HG02970 (cell line): ENCODE measurements around the gene IL6R.
"Not testable (repeated sequence)": the region's sequence is repeated elsewhere in the genome, so short reads cannot be mapped to it uniquely, and the experiment has no call there.

Experiments used
- ATAC-seq: cut with Tn5 transposase; IDR thresholded peaks from one replicate; pipeline ENCODE4 v1.9.1; 2021; ENCODE audit warnings: mild to moderate bottlenecking, moderate library complexity, moderate number of reproducible peaks; ENCODE audit not compliant: unreplicated experiment, low FRiP score

Gene IL6R

DNA sequence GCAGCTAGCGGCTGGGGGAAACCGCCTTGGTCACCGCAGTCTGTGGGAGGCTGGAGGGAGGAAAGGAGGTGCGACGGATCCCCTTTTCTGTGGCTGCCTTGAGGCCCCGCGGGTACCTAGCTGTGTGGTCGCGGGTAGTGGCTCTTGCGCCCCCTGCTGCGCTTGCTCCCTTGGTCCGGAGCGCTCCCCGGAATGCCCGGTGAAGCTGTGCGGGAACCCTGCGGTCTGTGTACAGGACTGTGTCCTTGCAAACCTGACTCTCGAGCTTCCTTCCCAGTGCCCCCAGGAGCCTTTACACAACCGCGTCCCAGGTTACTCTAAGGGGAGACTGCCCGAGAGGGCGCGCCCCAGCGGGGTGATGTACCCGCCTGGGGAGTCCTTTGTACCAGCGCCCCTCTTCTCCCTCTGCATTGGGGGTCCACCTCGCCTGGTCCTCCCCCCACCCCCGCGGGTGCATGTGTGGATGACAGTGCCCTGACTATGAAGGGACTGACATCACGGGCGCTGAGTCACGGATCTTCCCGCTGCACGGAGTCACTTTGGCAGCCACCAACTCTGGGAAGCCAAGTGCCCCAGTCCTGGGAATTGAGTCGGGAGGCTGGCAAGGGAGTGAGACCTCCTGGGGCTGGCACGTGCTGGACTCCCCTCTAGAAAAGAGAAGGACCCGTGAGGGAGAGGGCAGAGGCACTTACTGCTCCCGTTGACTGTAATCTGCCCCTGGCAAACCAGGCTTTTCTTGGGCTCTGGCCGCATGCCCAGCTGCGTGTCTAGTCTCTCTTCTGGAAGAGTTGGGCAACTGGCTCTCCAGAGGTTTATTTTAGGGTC, 816 bp downstream of the IL6R start:
- ATAC-seq, result peak; percentile 12

DNA sequence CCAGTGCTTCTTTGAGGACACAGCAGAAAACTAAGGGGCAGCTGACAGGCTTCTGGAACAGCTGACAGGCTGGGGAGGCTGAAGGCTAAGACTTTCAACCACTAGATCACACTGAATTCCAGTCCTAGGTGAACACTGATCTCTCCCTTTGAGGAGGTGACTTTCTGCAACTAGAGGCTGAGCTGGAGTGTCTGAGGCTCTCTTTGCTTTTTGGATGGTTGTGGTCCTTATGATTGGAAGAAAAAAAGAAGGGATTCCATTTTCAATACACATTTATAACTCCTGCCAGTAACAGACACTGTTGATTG, 1.4 kb downstream of the IL6R start:
- no peak for ATAC-seq

DNA sequence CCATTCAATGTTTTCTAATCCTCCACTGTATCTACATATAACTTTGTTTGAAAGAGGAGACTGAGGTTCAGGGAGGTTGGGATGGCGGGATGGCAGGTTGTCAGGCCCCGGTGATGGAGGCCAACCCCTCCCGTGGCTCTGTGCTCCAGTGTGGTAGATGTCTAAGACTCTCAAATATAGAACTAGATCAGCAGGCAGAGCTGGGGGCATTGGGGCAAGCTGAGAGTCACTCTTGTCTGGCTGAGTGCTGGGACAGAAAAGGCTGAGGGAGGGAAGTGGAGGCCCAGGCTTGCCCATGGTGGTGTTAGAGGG, 1.7 kb downstream of the IL6R start:
- no peak for ATAC-seq

DNA sequence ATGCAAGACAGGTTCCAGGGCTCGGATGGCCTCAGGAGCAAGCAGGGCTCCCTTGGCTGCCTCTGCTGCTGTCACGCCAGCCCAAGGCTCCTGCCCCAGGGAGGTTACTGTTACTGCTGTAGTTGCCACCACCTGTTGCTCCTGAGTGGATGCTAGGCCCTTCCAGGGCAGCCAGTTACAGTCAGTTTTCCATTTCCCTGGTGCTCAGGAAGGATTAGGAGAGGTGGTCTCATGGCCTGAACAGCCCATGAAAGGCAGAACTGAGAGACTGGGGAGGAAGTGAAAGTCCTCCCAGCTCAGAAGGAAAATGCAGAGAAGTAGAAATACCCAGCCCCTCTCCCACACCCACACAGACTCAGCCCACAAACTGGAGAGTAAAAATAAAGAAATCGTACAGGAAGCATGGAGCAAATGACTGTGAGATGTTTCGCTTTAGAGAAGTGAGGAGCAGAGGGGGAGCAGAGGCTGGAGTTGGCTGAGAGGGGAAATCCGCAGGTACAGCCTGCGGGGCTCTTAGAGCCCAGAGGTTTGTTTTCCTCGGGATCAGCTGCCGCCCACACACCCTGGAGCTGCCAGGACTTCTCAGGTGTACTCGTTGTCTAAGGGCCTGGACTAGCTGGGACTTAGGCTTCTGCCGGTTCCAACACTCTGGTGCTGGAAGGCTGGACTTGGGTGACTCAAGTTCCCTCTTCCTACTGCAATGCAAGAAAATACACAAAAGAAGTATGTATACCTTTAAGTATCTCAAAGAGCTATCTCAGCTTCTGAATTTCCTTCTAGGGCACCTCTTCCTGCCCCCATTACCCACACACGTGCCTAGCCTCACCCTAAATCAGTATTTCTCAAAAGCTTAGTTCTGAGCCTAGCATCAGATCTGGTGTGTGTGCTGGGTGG, 2.3 kb downstream of the IL6R start:
- no peak for ATAC-seq

DNA sequence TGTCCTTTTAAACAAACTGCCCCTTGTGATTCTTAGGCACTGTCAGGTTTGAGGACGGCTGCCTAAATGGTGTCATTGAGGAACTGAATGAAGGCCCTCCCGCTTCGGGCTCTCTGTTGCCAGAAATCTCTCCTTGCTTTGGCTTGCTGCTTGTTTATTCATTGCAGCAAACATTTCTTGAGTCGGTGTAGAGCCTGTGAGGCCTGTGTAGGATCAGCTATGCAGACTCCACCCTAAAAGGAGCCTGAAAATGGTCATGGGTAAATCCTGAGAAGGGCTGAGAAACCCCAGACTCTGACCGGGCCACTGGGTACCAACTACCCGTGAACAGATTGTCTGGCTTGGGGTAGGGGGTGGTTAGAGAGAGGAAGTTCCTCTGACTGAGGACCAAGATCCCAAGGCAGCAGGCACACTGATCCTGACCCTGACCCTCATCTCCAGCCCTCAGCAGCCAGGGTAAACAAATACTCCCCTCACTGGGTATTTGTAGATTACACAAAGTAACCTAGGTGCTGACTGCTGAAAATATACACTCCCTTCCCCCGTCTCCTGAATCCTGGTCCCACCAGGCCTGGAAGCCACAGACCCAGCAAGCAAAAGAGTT, 3.1 kb downstream of the IL6R start:
- ATAC-seq, result no peak

DNA sequence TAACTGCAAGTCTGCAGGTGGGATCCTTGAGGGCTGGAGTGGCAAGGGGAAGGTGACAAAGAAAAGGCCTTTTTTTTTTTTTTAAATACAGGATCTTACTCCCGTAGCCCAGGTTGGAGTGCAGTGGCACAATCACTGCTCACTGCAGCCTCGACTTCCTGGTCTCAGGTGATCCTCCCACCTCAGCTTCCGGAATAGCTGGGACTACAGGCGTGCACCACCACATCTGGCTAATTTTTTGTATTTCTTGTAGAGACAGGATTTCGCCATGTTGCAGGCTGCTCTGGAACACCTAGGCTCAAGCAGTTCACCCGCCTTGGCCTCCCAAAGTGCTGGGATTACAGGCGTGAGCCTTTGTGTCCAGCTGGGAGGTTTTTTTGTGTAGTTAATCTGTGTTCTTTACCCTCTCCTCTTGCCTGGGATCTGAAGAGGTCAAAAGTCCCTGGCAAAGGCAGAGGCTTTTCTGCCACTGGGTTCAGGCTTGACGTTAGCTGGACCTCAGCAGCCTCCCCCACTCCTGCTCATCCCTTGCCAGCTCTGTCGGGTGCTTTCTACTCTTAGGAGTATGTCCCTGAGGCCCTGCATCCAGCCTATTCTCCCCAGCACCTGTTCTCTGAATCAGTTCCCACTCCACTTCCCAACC, 5.2 kb downstream of the IL6R start:
- ATAC-seq, result no peak

DNA sequence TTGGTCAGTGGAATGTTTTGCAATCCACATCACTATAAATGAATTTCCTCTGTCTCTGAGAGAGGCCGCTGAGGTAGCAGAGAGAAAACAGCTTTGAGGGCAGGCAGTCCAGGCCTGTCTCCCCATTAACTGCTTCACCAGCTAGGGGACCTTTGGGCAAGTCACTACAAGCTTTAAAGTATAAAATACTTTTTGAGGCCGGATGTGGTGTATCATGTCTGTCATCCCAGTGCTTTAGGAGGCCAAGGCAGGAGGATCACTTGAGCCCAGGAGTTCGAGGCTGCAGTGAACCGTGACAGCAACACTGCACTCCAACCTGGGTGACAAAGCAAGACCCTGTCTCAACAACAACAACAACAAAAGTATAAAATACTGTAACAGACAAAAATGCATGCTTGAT, 6.4 kb downstream of the IL6R start:
- no peak for ATAC-seq

DNA sequence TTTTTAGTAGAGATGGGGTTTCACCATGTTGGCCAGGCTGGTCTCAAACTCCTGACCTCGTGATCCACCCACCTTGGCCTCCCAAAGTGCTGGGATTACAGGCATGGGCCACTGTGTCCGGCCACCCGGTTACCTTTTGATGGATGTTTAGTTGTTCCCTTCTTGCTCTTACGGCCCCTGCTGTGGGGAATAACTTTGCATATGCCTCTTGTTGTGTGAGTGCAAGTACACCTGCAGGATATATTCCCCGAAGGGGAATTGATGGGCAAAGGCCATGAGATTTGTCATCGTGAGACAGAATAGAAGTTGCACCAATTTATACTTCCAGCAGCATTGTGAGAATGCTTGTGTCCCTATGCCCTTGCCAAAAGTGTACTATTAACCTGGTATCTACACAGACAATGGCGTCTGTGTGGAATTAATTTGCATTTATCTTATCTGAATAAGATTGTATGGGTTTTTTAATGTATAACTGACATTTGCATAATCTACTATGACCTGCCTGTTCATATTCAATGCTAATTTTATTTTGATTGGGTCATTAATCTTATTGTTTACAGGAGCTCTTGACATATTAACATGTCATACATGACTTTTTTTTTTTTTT, 8.1 kb downstream of the IL6R start:
- ATAC-seq, result no peak

DNA sequence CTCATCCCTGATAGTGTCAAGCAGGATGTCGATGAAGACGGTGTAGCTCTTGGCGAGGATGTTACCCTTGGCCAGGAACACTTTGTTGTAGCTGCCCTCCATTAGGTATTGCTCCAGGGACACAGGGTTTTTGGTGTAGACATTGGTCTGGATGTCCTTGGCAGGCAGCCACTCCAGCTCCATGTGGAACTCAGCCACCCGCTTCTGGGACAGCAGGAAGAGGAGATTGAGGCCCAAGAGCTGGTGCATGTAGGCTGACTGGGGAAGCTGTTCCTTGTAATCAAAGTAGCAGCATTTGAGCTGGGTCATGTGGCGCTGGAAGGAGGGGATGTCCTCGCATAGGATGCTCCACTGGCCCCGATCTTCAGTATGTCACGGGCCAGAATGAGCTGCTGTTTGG, 9.5 kb downstream of the IL6R start:
- no peak for ATAC-seq

DNA sequence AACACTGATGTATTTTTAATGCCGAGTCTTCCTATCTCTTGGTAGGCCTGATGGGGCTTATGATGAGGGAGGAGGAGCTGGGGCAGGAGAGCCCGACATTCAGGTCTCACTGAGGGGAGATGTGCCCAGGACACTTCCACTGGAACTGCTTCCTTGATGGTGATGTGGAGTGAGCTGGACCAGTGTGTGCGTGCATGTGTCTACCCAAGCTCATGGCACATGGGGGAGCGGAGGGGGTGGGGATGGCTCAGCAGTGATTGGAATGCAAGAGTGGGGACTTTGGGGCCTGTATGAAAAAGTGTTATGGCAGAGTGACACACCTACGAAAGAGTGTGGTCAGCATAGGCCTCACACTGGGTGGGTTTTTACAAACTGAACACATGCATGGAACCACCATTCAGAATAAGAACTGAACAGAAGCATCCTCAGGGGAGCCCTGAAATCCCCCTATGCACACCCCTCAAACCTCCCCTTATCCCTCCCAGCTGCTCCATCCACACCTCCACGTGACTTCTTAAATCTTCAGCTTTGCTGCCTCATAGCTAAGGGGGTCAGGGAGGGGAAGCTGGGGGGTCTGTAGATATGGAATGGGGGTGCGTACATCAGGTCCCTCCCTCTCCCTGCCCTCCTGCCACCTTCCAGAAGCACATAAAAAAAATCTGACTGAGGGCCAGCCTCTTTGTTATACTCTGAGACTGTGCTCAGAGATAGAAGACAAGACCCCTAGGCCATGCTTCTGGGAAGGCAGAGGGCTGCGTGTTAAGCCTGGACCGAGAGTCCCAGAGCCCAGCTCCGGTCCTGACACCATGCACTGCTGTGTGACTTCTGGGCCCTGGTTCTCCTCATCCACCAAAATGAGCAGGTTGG, 11.6 kb downstream of the IL6R start:
- no peak for ATAC-seq

DNA sequence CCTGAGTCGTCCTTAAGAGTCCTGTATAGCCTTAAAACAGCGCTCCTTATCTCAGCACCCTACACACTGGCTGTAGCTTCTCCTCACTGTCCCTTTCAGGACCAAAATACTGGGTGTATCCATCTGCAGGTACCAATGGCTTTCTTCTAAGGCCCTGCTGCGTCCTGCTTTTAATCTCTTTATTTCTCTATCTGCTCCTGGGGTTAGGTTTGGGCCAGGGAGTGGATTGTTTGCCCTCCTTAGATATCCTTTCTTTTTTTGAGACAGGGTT, 12.1 kb downstream of the IL6R start:
- ATAC-seq, result no peak

DNA sequence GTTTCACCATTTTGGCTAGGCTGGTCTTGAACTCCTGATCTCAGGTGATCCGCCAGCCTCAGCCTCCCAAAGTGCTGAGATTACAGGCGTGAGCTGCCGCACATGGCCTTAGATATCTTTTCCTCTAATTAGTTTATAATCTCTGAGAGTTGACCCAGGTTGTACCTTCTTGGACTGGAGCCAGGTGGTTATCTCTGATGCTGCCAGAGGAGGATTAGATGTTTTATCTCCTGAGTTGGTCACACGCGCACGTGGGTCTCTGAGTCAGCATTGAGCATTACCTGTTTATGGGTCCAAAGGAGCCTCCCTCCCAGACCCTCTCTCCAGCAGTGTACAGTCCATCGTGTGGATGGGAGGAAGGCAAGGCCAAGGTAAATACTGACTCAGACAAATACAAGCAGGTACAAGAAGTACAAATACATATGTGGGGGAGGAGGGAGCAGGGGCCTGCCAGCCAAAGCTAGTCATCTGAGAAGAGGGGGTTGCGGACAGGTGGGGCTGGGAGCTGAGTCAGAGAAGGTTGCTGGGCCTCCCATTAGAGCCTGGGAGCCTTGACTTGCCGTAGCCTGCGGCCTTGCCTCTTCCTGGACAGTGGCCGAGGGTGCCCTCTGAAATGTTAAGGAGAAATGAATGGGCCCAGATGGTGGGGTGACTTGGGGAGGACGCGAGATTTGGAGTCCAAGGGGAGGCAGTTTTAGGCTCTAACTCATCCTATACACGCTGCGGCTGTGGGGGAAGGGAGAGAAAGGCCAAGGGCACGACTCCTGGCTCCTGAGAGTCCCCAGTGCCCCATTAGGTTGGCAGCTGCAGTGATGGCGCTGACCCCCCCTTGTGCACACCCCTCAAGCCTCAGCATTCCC, 13.1 kb downstream of the IL6R start:
- no peak for ATAC-seq

DNA sequence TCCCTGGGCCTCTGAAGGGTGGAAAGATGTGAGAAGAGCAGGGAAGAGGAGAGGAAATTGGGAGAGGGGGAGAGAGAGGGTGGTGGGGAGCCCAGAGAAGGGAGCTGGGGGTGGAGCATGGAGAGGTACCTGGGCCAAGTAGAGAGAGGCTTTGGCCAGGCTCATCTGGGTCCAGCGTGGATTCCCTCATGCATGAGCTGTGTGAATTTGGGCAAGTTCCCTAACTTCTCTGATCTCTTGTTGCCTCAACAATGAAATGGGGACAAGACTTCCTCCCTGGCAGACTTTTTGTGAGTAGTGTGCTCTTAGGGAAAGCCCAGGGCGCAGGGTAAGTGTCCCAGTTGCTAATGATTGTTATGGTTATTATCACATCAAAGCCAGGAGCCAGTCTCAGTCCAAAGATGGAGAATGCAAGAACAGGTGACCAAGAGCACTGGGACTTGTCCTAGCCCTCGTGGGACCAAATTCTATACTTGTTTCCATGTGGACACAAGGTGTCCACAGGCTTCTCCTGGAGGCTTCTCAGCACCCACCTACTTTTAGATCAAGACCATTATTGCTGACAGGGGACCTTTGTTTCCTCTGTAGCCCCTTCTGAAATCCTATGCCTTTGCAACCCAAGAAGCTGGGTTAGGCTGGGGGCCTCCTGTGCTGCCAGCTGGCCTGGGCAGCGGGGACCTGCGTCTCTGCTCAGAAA, 13.9 kb downstream of the IL6R start:
- ATAC-seq, result no peak

DNA sequence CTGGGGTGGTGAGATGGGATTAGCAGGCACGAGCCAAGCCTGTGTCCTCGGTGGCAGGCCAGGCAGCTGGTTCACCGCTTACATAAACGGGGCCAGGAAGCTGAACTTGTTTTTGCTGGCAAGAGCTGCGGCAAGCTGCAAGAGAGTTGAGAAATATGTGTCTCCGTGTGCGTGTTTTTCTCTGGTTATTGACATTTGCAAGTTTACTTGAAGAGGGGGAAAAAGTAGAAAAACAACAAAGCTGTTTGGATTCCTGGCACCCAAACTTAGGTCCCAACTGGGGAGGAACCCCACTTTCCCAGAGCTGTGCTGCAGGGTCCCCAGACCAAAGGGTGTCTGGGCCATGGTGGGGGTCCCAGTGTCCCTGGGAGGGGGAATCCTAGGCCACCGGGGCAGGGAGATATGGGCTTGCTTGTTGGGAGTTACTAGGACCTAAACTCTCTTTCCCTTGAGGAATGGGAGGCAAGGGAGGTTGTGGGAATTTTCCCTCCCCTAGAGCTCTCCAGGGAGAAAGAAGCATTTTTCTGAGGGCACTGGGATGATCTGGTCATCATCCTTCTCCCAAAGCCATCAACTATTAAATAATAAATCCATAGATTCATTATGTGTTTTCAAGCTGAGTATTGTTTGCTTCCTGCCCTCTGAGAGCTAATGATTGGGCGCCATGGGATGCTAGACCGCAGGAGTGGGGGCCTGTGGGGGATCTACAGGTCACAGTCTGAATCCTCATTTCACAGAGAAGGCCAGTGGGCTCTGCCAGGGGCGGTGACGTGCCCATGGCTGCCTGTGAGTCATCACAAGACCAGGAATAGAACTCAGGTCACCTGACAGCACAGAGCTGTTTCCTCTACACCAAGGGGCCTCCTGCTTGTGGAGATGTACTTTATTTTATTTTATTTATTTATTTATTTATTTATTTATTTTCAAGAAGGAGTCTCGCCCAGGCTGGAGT, 14.8 kb downstream of the IL6R start:
- ATAC-seq, result no peak

DNA sequence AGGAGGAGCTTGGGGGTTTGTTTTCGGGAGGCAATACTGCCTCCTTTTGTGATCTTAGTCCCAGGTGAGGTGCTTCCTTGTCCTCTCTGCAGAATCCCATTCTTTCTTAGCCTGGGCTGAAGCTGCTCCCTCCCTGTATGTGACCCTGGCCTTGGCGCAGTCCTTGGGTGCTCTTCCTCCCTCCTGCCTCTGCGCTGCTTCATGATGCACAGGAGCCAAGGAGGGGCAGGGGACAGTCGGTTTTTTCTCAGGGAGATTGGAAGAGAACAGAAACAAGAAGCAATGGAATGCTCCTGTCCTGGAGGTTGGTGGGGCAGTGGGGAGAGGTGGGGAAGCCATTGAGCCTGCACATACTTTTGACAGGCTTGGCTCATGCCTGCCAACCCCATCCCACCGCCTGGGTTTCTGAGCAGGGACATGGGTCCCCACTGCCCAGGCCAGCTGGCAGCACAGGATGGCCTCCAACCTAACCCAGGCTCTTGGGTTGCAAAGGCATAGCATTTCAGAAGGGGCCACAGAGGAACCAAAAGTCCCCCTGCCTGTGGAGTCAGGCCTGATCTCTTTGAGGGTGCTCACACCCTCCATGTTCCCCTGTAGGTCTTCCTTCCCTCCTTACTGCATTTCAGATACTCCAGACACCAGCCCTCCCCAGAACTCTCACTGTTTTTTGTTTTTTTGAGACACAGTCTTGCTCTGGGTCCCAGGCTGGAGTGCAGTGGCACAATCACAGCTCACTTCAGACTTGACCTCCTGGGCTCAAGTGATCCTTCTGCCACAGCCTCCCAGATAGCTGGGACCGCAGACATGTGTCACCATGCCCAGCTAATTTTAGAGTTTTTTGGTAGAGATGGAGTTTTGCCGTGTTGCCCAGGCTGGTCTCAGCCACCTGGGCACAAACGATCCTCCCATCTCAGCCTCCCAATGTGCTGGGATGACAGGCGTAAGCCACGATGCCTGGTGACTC, 16.1 kb downstream of the IL6R start:
- ATAC-seq, result no peak

DNA sequence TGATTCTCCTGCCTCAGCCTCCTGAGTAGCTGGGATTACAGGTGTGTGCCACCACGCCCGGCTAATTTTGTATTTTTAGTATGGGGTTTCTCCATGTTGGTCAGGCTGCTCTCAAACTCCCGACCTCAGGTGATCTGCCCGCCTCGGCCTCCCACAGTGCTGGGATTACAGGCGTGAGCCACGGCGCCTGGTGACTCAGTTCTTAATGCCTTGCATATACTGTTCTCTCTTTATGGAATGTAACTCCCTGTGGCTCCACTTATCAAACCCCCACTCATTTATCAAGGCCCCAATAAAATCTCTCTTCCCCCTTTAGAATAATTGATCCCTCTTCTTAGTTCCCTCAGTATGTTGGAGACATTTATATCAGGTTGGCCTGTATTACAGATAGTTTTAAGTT, 16.9 kb downstream of the IL6R start:
- not testable (repeated sequence) for ATAC-seq
